GM19025 (cell line): Measurements from ENCODE around the gene TTC23.

Experiments
- ATAC-seq: cut with Tn5 transposase; IDR thresholded peaks from one replicate; pipeline ENCODE4 v1.9.1; 2021; ENCODE audit warnings: mild to moderate bottlenecking, low read depth, moderate library complexity; ENCODE audit not compliant: unreplicated experiment

Gene TTC23

DNA sequence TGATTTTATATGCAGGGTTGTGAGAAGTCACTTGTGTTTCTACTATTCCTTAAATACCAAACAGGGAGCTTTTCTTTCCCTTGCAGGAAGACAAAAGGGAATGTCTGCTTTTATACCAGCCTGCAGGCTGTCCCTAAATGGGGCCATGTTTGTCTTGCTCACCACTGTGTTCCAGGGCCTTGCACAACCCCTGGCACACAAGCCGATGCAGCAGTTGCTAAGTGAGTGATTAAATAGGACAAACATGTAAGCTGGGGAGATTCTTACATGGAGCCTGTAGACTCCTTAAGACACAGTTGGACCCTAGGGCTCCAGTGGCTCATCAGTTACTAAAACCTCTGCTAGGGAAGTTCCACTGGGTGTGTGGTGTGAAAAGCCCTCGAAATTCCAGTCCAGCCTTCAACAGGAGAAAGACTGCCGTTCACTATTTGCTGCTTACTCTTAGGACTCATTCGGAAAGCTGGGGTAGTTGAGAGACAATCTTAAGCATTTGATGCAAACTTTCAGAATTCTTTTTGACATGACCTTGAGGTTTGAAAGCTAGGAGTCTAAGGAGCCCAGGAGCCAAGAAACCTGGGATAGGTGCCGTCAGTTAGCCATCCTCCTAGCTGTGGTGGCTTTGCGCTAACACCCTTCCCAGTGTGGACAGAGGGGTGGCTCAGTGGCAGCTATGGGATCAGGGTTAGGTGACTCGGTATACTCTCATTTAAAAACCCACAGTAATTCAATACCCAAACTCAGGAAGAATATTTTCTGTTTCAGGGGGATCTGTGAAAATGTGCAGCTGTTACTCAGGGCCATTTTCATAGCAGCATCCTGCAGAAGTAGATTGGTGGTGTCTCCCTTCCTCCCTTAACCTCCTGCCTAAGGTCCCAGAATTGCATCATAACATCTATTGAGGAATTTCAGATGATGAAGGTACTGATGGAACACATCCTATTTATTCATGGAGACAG, 105.4 kb downstream of the TTC23 start:
- no peak for ATAC-seq

- no peak for ATAC-seq
These were observed 106.1 kb downstream of the TTC23 start for GRCh38 chr15:99143242-99143641.

DNA sequence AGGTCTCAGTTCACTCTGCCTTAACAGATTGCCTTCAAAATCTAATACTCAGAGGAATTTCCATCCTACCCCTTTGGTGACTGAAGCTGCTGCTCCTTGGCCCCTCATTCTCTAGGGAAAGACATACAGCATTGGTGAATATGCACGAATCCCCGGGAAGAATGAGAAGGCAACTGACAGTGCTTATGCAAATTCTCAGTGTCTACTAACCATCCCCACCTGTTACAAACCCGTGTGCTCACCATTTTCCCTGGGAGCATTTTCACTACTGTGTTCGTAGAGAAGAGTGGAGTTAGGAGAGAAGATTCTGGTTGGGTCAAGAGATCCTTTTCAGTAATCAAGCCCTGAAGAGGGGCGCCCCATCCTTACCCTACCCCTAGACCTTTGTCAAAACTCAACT, 106.8 kb downstream of the TTC23 start:
- ATAC-seq = no peak

DNA sequence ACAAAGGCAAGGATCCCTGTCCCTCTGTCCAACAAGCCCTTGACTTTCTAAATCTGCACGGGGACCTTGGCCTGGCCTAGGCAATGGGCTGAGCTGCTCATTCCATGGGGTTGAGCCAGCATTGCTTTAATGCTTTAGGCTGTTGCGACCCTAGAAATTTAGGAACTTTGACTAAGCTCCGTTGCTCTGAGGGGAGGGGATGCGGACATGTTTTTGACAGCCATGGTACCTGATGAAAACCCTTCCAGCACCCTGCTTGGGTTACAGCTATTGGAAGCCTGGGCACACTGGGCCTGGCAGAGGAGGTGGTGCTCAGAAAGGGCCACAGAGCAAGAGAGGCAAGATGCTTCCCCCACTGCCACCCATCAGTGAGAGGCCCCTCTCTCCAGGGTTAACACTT, 107.4 kb downstream of the TTC23 start:
- ATAC-seq = no peak

GRCh38 chr15:99140590-99140989, 108.8 kb downstream of the TTC23 start:
- ATAC-seq = no peak

- ATAC-seq = no peak
These were observed 110.1 kb downstream of the TTC23 start for GRCh38 chr15:99139276-99139675.

DNA sequence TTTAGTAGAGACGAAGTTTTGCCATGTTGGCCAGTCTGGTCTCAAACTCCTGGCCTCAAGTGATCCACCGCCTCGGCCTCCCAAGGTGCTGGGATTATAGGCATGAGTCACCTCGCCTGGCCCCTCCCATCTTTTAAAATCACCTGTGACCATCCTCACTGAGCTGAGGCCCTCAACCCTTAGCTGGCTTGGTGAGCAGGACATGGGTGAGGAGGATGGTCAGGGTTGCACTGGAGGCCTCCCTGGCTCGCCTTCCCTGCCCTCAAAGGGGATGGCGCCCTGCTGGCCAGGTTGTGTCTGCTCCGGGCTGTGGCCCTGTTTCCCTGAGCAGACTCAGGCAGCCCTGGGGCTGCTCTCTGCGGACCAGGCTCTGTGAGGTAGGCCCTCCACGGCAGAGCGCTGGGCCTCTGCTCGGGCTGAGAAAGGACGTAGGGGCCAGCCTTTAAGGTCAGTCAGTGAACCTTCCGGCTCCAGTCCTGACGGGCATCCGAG, 110.8 kb downstream of the TTC23 start:
- ATAC-seq = no peak

DNA sequence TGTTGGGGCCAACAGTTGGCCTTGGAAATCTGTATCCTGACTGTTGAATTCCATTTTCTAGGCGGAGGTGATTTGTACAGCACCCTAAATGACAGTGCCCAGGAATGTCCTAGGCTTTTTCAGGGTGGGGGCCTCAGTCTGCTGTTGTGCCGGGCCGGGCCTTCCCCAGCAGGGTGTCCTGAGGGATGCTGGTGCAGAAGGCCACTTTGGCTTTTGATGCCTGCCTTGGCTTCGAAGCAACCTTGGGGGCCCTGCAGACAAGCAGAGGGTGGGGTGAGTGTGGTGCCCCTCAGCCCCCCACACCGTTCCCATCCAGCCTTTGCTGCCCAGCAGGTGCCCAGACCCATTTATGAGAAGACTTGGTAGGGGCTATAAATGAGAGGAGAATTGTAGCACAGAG, 111.5 kb downstream of the TTC23 start:
- ATAC-seq = no peak

DNA sequence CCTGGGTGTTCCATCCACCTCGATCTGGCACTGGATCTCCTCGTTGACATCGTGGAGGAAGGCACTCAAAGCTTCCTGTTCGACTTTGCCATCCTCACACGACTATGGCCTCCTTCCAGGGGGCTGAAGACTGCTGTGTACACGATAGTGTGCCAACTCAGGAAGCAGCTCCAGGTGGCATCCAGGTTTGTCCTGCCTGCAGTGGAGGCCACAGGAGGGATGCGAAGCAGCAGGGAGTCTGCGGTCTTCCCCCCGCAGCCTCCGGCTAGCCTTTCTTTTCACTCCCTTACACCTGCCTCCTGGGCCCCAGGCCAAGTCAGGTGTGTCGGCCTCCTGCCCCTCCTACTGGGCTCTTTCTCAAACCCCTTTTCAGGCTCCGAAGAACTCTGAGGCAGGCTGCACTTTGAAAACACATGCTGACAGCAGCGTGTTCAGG, 112.3 kb downstream of the TTC23 start:
- no peak for ATAC-seq

DNA sequence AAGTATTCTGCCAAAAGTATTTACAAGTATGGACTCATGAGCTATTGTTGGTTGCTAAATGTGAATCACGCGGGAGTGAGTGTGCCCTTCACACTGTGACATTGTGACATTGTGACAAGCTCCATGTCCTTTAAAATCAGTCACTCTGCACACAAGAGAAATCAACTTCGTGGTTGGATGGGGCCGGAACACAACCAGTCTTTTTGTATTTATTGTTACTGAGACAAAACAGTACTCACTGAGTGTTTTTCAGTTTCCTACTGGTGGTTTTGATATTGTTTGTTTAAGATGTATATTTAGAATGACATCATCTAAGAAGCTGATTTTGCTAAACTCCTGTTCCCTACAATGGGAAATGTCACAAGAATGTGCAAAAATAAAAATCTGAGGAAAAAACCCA, 114.2 kb downstream of the TTC23 start:
- no peak for ATAC-seq

- ATAC-seq = no peak
These were observed 115.0 kb downstream of the TTC23 start for GRCh38 chr15:99134317-99134821.

DNA sequence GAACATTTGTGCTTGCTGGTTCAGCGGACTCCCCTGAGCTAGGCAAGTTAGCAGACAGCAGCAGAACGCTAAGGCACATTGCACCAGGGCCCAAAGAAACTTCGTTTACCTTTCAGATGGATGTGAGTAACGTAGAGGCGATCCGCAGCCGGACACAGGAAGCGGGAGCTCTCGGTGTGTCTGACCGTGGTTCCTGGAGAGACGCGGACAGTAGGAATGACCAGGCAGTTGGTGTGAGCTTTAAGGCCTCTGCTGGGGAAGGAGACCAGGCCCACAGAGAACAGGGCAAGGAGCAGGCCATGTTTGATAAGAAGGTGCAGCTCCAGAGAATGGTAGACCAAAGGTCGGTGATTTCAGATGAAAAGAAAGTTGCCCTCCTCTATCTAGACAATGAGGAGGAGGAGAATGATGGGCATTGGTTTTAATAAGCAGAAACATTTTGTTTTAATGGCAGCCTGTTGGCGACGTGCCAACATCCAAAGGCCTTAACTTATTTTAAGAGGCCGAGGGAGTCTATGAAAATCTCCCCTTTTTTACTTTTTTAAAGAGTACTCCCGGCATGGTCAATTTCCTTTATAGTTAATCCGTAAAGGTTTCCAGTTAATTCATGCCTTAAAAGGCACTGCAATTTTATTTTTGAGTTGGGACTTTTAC, 116.6 kb downstream of the TTC23 start:
- no peak for ATAC-seq

GRCh38 chr15:99132122-99132521, 117.3 kb downstream of the TTC23 start:
- no peak for ATAC-seq

- no peak for ATAC-seq
These were observed 117.8 kb downstream of the TTC23 start for GRCh38 chr15:99131441-99132023.

GRCh38 chr15:99130765-99131440, 118.5 kb downstream of the TTC23 start:
- no peak for ATAC-seq

DNA sequence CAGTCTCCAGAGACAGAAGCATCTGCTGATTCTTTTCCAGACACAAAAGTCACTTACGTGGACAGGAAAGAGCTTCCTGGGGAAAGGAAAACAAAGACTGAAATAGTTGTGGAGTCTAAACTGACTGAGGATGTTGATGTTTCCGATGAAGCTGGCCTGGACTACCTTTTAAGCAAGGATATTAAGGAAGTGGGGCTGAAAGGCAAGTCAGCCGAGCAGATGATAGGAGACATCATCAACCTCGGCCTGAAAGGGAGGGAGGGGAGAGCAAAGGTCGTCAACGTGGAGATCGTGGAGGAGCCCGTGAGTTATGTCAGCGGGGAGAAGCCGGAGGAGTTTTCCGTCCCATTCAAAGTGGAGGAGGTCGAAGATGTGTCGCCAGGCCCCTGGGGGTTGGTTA, 119.1 kb downstream of the TTC23 start:
- no peak for ATAC-seq

DNA sequence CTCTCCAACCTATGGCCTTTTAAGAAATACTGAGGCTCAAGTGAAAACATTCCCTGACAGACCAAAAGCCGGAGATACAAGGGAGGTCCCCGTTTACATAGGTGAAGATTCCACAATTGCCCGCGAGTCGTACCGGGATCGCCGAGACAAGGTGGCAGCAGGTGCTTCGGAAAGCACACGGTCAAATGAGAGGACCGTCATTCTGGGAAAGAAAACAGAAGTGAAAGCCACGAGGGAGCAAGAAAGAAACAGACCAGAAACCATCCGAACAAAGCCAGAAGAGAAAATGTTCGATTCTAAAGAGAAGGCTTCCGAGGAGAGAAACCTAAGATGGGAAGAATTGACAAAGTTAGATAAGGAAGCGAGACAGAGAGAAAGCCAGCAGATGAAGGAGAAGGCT, 119.7 kb downstream of the TTC23 start:
- no peak for ATAC-seq

DNA sequence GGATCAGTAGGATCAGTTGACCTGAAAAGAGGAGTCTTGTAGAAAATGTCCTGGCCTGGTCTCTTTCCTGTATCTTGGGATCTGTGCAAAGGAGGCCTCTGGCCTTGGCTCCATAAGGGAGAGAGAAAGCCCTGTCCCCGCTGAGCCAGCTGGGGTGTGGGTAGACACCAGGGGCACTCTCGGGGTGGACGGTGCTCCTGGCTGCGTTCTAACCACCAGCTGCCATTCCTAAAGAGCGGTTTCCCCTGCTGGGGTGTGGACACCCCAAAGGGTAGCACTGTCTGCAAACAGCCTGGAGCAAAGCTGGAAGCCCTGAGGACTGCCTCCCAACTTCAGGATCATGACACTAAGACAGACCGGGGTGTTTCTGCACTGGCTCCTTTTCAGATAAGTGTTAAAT, 121.0 kb downstream of the TTC23 start:
- no peak for ATAC-seq

GRCh38 chr15:99127773-99128172, 121.6 kb downstream of the TTC23 start:
- ATAC-seq = no peak

DNA sequence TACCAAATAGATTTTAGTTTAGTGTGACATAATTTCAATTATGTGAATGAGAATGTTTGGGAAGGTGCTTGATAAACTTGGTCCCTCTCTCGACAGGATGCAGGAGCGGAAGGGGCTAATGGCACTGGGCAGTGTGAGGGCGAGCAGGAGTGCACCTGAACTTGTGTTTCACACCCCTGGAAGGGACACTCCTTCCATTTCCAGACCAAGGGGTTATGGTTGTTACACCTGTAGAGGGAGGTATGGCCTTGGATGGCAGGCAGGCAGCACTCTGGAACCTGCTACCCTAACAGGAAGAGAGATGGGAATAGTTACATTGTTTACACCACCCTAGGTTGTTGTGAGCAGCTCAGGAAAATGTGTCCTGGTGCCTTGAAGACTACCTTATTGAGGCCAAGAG, 122.5 kb downstream of the TTC23 start:
- no peak for ATAC-seq
